Measurements from ENCODE around the gene SLC4A1. TPM values are rescaled to one million over a fixed set of nuclear protein-coding genes. Genes with fewer than 3 reads are reported as not detected.

Gene SLC4A1
- total and polyA plus RNA-seq, 2 of the 13 experiments (the other 11 are each of a cell fraction or from before 2014, with no cell fraction given), result not detected

GRCh38 chr17:44199553-44200477 lies 68.1 kb downstream of the SLC4A1 start, which contains the start of gene ATXN7L3 (continued):
- peak; percentile 81 for TF ChIP-seq CREB1 (IDR thresholded peaks at IDR 0.05)
- TF ChIP-seq CREB1 (CRISPR knock-in tag; IDR thresholded peaks at IDR 0.05), result peak; percentile 83
- TF ChIP-seq ZNF775 (CRISPR knock-in tag; IDR thresholded peaks at IDR 0.05; ENCODE audit: borderline replicate concordance), result no peak
- no peak for TF ChIP-seq ZNF225 (CRISPR knock-in tag; IDR thresholded peaks at IDR 0.05)
- TF ChIP-seq ZBTB14 (CRISPR knock-in tag; IDR thresholded peaks at IDR 0.05), result peak; percentile 91
- TF ChIP-seq ZNF138 (CRISPR knock-in tag; IDR thresholded peaks at IDR 0.05; ENCODE audit: low read depth), result no peak
- TF ChIP-seq, protein P1, sequence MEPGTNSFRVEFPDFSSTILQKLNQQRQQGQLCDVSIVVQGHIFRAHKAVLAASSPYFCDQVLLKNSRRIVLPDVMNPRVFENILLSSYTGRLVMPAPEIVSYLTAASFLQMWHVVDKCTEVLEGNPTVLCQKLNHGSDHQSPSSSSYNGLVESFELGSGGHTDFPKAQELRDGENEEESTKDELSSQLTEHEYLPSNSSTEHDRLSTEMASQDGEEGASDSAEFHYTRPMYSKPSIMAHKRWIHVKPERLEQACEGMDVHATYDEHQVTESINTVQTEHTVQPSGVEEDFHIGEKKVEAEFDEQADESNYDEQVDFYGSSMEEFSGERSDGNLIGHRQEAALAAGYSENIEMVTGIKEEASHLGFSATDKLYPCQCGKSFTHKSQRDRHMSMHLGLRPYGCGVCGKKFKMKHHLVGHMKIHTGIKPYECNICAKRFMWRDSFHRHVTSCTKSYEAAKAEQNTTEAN (CRISPR knock-in tag; conservative IDR thresholded peaks at IDR 0.05), result 0 out of 2 replicates have a peak, but pooled peaks have one; percentile 23
- TF ChIP-seq PTBP1 (IDR thresholded peaks at IDR 0.05; ENCODE audit: low read depth, low read length, poor library complexity, severe bottlenecking), result no peak
- TF ChIP-seq ZKSCAN5 (CRISPR knock-in tag; IDR thresholded peaks at IDR 0.05), result no peak
- peak; percentile 41; the same call in 1 of the 2 replicates for TF ChIP-seq IRF2 (CRISPR knock-in tag; IDR thresholded peaks at IDR 0.05)
- TF ChIP-seq ZNF614 (CRISPR knock-in tag; IDR thresholded peaks at IDR 0.05; ENCODE audit: borderline replicate concordance), result no peak
- TF ChIP-seq NFYC (CRISPR knock-in tag; IDR thresholded peaks at IDR 0.05), result peak; percentile 84
- TF ChIP-seq, protein P2, sequence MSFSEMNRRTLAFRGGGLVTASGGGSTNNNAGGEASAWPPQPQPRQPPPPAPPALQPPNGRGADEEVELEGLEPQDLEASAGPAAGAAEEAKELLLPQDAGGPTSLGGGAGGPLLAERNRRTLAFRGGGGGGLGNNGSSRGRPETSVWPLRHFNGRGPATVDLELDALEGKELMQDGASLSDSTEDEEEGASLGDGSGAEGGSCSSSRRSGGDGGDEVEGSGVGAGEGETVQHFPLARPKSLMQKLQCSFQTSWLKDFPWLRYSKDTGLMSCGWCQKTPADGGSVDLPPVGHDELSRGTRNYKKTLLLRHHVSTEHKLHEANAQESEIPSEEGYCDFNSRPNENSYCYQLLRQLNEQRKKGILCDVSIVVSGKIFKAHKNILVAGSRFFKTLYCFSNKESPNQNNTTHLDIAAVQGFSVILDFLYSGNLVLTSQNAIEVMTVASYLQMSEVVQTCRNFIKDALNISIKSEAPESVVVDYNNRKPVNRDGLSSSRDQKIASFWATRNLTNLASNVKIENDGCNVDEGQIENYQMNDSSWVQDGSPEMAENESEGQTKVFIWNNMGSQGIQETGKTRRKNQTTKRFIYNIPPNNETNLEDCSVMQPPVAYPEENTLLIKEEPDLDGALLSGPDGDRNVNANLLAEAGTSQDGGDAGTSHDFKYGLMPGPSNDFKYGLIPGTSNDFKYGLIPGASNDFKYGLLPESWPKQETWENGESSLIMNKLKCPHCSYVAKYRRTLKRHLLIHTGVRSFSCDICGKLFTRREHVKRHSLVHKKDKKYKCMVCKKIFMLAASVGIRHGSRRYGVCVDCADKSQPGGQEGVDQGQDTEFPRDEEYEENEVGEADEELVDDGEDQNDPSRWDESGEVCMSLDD (CRISPR knock-in tag; IDR thresholded peaks at IDR 0.05; ENCODE audit: borderline replicate concordance), result peak; percentile 61; the same call in 1 of the 2 replicates
- no peak for TF ChIP-seq ZBTB7A (CRISPR knock-in tag; IDR thresholded peaks at IDR 0.05)
- no peak for TF ChIP-seq NFIB (CRISPR knock-in tag; IDR thresholded peaks at IDR 0.05; ENCODE audit: borderline replicate concordance)
- TF ChIP-seq ZNF549 (CRISPR knock-in tag; IDR thresholded peaks at IDR 0.05), result no peak
- TF ChIP-seq, protein P3, sequence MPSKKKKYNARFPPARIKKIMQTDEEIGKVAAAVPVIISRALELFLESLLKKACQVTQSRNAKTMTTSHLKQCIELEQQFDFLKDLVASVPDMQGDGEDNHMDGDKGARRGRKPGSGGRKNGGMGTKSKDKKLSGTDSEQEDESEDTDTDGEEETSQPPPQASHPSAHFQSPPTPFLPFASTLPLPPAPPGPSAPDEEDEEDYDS (CRISPR knock-in tag; IDR thresholded peaks at IDR 0.05), result peak; percentile 68
- TF ChIP-seq, protein P4, sequence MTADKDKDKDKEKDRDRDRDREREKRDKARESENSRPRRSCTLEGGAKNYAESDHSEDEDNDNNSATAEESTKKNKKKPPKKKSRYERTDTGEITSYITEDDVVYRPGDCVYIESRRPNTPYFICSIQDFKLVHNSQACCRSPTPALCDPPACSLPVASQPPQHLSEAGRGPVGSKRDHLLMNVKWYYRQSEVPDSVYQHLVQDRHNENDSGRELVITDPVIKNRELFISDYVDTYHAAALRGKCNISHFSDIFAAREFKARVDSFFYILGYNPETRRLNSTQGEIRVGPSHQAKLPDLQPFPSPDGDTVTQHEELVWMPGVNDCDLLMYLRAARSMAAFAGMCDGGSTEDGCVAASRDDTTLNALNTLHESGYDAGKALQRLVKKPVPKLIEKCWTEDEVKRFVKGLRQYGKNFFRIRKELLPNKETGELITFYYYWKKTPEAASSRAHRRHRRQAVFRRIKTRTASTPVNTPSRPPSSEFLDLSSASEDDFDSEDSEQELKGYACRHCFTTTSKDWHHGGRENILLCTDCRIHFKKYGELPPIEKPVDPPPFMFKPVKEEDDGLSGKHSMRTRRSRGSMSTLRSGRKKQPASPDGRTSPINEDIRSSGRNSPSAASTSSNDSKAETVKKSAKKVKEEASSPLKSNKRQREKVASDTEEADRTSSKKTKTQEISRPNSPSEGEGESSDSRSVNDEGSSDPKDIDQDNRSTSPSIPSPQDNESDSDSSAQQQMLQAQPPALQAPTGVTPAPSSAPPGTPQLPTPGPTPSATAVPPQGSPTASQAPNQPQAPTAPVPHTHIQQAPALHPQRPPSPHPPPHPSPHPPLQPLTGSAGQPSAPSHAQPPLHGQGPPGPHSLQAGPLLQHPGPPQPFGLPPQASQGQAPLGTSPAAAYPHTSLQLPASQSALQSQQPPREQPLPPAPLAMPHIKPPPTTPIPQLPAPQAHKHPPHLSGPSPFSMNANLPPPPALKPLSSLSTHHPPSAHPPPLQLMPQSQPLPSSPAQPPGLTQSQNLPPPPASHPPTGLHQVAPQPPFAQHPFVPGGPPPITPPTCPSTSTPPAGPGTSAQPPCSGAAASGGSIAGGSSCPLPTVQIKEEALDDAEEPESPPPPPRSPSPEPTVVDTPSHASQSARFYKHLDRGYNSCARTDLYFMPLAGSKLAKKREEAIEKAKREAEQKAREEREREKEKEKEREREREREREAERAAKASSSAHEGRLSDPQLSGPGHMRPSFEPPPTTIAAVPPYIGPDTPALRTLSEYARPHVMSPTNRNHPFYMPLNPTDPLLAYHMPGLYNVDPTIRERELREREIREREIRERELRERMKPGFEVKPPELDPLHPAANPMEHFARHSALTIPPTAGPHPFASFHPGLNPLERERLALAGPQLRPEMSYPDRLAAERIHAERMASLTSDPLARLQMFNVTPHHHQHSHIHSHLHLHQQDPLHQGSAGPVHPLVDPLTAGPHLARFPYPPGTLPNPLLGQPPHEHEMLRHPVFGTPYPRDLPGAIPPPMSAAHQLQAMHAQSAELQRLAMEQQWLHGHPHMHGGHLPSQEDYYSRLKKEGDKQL (CRISPR knock-in tag; IDR thresholded peaks at IDR 0.05; ENCODE audit: low read depth), result no peak
